DOHH2 (cell line): ENCODE measurements around the gene TXNDC11.

Source experiments
- H3F3A ChIP-seq: fragments of 200-600 bp; sonication (generic), shearing (Covaris generic); 2 replicates; pipeline ENCODE4 v1.6.0; 2016; ENCODE audit warnings: antibody characterized with exemption, mild to moderate bottlenecking; ENCODE audit not compliant: control insufficient read depth, insufficient read depth
- H3K27ac ChIP-seq: fragments of 200-600 bp; sonication (generic); 2 replicates; pipeline ENCODE4 v1.5.1; 2014; ENCODE audit warnings: low read depth, mild to moderate bottlenecking, low read length, moderate library complexity
- H3K27me3 ChIP-seq: fragments of 200-600 bp; sonication (generic); 2 replicates; pipeline ENCODE4 v1.6.1; 2014; ENCODE audit warnings: mild to moderate bottlenecking, low read length, mixed read lengths; ENCODE audit not compliant: control insufficient read depth
- H3K36me3 ChIP-seq: fragments of 200-600 bp; sonication (generic); 2 replicates; pipeline ENCODE4 v1.6.1; 2014; ENCODE audit warnings: mild to moderate bottlenecking, low read length, moderate library complexity, mixed read lengths; ENCODE audit not compliant: control insufficient read depth
- H3K4me1 ChIP-seq: fragments of 200-600 bp; sonication (generic); 2 replicates; pipeline ENCODE4 v1.6.1; 2014; ENCODE audit warnings: mild to moderate bottlenecking, low read length, mixed read lengths; ENCODE audit not compliant: control insufficient read depth
- H3K4me2 ChIP-seq: fragments of 200-600 bp; sonication (generic); 2 replicates; pipeline ENCODE4 v1.6.0; 2014; ENCODE audit warnings: mild to moderate bottlenecking, low read length, moderate library complexity
- H3K4me3 ChIP-seq: fragments of 200-600 bp; sonication (generic); 2 replicates; pipeline ENCODE4 v1.5.1; 2014; ENCODE audit warnings: mild to moderate bottlenecking, low read length, mixed read lengths
- H3K79me2 ChIP-seq: fragments of 200-600 bp; sonication (generic); 2 replicates; pipeline ENCODE4 v1.6.1; 2014; ENCODE audit warnings: mild to moderate bottlenecking, low read length, mixed read lengths; ENCODE audit not compliant: control insufficient read depth
- H3K9me2 ChIP-seq: fragments of 200-600 bp; sonication (generic); replicated peaks from 2 replicates; pipeline ENCODE4 v1.6.1; 2014; ENCODE audit warnings: mild to moderate bottlenecking, low read length, mixed read lengths; ENCODE audit not compliant: control insufficient read depth
- H3K9me3 ChIP-seq: fragments of 200-600 bp; sonication (generic); 2 replicates; pipeline ENCODE4 v1.6.1; 2014; ENCODE audit warnings: antibody characterized with exemption, low read length, mixed read lengths; ENCODE audit not compliant: control insufficient read depth, insufficient read depth
- H4K20me1 ChIP-seq: fragments of 200-600 bp; sonication (generic); 2 replicates; pipeline ENCODE4 v1.6.0; 2014; ENCODE audit warnings: low read depth, mild to moderate bottlenecking, antibody characterized with exemption, low read length, moderate library complexity; ENCODE audit not compliant: control insufficient read depth, insufficient read depth
- EZH2phosphoT487 ChIP-seq: fragments of 200-600 bp; sonication (generic); IDR thresholded peaks from 2 replicates; pipeline ENCODE4 v1.6.1; 2017; ENCODE audit warnings: borderline replicate concordance, mild to moderate bottlenecking, antibody characterized with exemption, low read length, moderate library complexity, mixed read lengths
- TF ChIP-seq, protein P1 (sequence below): fragments of 200-600 bp; sonication (generic); IDR thresholded peaks from one replicate; pipeline ENCODE4 v1.5.1; 2014; ENCODE audit warnings: antibody characterized with exemption, mild to moderate bottlenecking, low read depth, low read length; ENCODE audit not compliant: poor library complexity, severe bottlenecking

Gene TXNDC11

DNA sequence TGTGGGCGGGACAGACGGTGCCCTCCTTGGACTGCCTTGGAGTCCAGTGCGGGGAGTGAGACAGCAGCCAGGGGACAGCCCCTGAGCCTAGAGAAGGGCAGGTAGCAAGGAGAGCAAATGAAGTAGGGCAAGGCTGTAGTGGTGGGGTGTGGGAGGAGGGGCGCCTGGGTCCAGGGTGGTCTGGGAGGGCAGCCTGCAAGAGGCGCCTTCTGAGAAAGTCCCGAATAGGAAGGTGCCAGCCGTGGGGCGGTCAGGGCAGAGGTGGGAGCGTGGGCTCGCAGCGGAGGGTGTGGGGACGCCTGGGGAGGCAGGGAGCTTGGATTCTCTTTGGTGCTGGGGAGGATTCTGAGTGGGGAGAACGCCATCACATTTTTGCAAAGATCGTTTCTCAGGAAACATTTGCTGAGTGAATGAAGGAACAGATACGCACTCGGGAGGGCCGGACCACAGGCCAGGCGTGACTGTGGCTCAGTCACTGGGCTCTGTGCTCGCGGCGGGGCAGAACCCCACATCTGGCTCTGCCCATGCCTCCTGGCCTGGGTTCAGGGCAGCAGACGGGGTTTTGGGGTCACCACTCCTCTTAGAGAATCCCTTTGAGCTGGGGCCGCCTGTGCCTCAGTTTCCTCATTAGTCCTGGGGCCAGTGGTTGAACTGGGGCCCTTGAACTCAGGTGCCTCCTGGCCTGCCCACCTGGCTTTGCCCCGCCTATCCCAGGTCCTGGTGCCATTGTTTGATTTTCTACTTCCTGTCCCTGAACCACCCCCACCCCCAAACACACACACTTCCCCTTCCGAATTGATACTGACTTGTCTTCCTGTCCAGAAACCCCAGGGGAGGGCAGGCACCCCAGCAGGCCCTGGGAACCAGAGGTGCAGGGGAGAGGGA lies 70.2 kb downstream of the TXNDC11 start:
- H3K9me3 ChIP-seq, result no peaks in the 10 kb centered on the region
- peaks cover 12% of the 10 kb centered on the region for H3K36me3 ChIP-seq
- H3K4me1 ChIP-seq, result peaks cover 84% of the 10 kb centered on the region
- peaks cover 7% of the 10 kb centered on the region; the same call in 1 of the 2 replicates for H4K20me1 ChIP-seq
- peak overlapping the region; percentile 35 for H3K27ac ChIP-seq
- TF ChIP-seq, protein P1, sequence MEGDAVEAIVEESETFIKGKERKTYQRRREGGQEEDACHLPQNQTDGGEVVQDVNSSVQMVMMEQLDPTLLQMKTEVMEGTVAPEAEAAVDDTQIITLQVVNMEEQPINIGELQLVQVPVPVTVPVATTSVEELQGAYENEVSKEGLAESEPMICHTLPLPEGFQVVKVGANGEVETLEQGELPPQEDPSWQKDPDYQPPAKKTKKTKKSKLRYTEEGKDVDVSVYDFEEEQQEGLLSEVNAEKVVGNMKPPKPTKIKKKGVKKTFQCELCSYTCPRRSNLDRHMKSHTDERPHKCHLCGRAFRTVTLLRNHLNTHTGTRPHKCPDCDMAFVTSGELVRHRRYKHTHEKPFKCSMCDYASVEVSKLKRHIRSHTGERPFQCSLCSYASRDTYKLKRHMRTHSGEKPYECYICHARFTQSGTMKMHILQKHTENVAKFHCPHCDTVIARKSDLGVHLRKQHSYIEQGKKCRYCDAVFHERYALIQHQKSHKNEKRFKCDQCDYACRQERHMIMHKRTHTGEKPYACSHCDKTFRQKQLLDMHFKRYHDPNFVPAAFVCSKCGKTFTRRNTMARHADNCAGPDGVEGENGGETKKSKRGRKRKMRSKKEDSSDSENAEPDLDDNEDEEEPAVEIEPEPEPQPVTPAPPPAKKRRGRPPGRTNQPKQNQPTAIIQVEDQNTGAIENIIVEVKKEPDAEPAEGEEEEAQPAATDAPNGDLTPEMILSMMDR, result no peak
- TF ChIP-seq EZH2phosphoT487, result no peak
- peaks cover 6% of the 10 kb centered on the region; the same call in 1 of the 2 replicates for H3F3A ChIP-seq
- H3K4me3 ChIP-seq, result peak overlapping the region; percentile 62
- peak overlapping the region; percentile 86 for H3K4me2 ChIP-seq
- no peaks in the 10 kb centered on the region for H3K9me2 ChIP-seq
- H3K27me3 ChIP-seq, result peaks cover 11% of the 10 kb centered on the region
- H3K79me2 ChIP-seq, result peaks cover 42% of the 10 kb centered on the region

- no peaks in the 10 kb centered on the region for H3K9me2 ChIP-seq
- peak overlapping the region; percentile 62 for H3K4me3 ChIP-seq
- H3F3A ChIP-seq, result peaks cover 6% of the 10 kb centered on the region; the same call in 1 of the 2 replicates
- peaks cover 11% of the 10 kb centered on the region for H3K27me3 ChIP-seq
- H3K79me2 ChIP-seq, result peaks cover 42% of the 10 kb centered on the region
- TF ChIP-seq, protein P1, result no peak
- H3K4me2 ChIP-seq, result peak overlapping the region; percentile 86
- H3K4me1 ChIP-seq, result peaks cover 84% of the 10 kb centered on the region
- H3K36me3 ChIP-seq, result peaks cover 5% of the 10 kb centered on the region
- no peak overlapping the region; the same call in 1 of the 2 replicates for H3K27ac ChIP-seq
- no peaks in the 10 kb centered on the region for H3K9me3 ChIP-seq
- H4K20me1 ChIP-seq, result no peaks in the 10 kb centered on the region
Observed at GRCh38 chr16:11671676-11672075, 71.0 kb downstream of the TXNDC11 start.

- peaks cover 42% of the 10 kb centered on the region for H3K79me2 ChIP-seq
- peaks cover 83% of the 10 kb centered on the region for H3K4me1 ChIP-seq
- H3K9me3 ChIP-seq, result no peaks in the 10 kb centered on the region
- H3K27ac ChIP-seq, result no peak overlapping the region
- peaks cover 7% of the 10 kb centered on the region for H3F3A ChIP-seq
- H3K9me2 ChIP-seq, result no peaks in the 10 kb centered on the region
- H3K36me3 ChIP-seq, result peaks cover under 1% of the 10 kb centered on the region
- H4K20me1 ChIP-seq, result no peaks in the 10 kb centered on the region
- H3K27me3 ChIP-seq, result peaks cover 11% of the 10 kb centered on the region
- no peak overlapping the region for H3K4me3 ChIP-seq
- peak overlapping the region; percentile 86; the same call in 1 of the 2 replicates for H3K4me2 ChIP-seq
- TF ChIP-seq, protein P1, result no peak
- TF ChIP-seq EZH2phosphoT487, result no peak
Observed at GRCh38 chr16:11671271-11671670, 71.4 kb downstream of the TXNDC11 start.
